Hypothalamus (tissue), 51 donors: ENCODE results near the gene PLA2G2F.
A peak's percentile ranks its signal among the peaks of the same experiment; 100 is the strongest.

Experiments used
- DNase-seq, 51 donors: peaks; one replicate each; lab custom pipeline; 2025; lab: John Stamatoyannopoulos, UW

Gene PLA2G2F

DNA sequence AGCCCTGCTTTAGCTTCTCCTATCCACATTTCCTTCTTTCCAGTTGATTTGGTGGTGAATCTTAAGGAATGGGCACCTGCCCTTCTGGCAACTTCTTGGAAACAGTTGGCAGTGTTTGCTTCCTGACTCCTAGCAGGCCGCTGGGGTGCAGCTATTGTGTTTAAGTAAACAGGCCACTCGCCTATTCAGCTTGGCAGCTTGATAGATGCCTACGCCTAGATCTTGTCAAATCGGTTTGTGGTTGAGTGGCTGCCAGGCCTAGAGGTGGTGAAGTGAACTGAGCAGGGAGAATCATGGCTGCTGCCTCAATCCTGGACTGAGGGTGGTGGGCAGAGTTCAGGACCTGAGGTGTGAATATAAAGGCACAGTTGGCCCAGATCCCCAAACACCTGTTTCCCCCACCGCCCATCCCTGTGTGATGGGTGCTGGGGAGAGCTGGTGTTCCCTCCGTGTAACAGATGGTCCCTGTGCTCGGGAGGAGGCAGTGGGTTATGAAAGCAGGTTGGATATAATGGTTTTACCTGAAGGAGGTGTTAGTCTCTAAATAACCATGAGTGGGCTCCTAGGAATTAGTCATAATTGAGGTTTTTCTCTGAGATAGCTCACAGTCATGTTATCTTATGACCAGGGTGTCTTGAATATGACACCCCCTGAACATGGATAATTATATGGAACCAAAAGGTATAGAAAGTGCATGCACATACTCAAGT lies 48.1 kb downstream of the PLA2G2F start:
- DNase-seq: peak in 2 of 51 donors; percentile 26 to 73

DNA sequence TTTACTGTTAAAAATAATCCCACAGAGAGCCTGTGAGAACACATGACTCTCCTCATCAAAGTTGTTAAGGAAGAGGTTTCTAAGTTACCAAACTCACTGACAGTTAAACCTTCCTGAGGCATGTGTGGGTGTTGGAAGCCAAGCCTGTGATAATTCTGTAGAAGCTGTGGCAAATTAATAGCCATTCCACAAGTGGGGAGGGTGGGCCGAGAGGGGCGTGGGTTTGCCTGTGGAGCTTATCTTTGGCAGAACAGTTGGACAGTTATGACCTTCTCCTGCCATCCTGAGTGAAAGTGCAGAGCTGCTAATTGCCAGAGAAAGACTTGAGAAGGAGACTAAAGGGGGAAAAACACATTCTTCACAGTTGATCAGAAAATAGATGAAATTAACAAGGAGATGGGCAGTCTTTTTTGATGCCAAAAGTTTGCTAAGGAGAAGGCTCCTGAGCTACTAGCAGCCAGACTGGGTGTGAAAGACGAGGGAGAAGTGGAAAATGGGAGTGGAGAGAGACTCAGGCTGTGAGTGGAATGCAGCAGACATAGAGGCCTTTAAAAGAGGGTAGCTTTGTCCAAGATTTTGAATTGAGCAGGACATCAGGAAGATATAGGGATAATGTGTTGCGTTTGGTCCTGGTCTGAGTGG lies 48.8 kb downstream of the PLA2G2F start:
- peak in 1 of 51 donors; percentile 73 for DNase-seq

DNA sequence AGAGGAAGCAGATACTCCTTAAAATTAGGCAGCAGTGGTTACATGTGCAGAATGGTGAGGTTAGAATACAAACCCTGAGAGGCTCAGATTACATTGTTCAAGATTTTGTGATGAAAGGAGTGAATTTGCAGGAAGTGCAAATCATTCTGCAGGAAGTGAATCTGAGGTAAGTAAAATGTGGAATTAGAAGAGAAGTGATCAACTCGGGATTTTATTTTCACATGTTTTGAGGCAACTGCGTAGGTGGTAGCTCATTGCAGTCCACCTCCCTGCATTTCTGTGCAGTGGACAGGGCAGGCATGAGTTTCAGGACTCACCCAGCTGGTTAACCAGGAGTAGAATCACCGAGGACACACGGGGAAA lies 49.3 kb downstream of the PLA2G2F start:
- no peak for DNase-seq

DNA sequence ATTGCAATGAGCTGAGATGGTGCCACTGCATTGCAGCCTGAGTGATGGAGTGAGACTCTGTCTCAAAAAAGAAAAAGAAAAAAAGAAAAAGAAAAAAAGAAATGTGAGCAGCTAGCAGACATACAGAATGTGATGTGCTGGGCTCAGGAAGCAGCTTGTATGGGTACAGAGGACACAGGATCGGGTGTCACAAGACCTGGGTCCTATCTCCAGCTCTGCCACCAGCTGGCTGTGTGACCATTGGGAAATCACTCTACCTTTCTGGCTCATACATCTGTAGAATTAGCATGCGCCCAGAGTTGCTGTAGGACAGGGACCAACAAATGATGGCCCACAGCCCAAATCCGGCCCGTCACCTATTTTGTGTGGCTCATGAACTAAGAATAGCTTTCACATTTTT lies 50.5 kb downstream of the PLA2G2F start:
- DNase-seq: no peak

DNA sequence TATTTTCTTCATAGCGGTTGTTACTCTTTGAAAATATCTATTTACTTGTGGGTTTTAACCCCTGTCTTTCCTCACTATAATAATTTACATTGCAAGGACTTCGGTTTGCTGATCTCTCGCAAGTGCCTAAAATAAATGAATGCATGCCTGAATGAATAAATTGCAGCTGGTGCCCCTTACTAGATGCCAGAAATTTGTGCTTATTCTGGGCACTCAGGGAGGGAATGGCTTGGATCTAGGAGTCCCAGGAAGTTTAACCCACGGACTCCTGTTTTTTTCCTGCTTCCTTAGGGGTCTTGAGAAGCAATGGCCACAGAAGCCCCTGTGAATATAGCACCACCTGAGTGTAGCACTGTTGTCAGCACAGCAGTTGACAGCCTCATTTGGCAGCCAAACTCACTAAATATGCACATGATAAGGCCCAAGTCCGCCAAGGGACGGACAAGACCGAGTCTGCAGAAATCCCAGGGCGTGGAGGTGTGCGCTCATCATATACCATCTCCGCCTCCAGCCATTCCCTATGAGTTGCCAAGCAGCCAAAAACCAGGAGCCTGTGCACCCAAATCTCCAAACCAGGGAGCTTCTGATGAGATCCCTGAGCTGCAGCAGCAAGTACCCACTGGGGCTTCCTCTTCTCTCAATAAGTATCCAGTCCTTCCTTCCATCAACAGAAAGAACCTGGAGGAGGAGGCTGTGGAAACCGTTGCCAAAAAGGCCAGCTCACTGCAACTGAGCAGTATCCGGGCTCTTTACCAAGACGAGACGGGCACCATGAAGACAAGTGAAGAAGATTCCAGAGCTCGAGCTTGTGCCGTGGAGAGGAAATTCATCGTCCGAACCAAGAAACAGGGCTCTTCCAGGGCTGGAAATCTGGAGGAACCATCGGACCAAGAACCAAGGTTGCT lies 51.4 kb downstream of the PLA2G2F start:
- DNase-seq: peak in 2 of 51 donors; percentile 25 to 31

DNA sequence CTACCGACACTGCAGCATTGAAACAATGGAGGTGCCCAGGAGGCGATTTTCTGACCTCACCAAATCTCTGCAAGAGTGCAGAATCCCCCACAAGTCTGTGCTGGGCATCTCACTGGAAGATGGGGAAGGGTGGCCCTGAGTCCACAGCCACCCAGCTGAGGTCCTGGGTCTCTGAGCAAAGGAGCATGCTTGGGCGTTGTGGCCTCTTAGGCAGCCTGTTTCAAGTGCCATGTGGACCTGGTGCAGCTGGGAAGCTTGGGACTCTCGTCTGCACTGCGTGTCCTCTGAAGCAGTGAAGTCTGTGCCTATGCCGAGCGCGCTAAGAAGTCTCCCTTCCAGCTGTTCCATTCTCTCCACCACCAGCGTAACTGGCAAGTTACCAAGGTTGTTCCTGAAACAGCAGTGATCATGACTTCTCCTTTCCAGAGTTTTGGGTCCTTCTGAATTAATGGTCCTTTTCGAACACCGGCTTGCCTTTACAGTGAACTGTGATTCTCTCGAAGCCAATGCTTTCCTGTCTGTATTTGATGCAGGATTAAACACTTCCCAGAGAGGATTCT lies 52.2 kb downstream of the PLA2G2F start:
- no peak for DNase-seq

DNA sequence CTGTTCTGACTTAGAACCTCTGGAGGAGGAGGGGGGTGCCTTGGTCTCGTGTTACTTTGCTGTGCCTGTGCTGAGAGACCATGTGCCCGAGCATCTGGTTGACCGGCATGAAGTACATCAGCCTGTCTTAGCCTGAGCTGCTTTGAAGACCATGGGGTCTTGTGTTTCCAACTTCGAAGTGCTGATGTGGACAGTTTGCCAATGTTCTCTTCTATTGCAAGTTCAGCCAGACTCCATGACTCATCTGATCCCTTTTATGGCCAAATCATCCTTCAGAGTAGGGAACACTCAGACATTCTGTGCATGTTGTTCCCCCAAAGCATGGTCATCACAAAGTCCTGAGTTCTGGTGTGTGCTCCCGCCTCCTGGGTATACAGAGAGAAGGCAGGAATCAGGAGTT lies 53.2 kb downstream of the PLA2G2F start:
- DNase-seq: no peak

DNA sequence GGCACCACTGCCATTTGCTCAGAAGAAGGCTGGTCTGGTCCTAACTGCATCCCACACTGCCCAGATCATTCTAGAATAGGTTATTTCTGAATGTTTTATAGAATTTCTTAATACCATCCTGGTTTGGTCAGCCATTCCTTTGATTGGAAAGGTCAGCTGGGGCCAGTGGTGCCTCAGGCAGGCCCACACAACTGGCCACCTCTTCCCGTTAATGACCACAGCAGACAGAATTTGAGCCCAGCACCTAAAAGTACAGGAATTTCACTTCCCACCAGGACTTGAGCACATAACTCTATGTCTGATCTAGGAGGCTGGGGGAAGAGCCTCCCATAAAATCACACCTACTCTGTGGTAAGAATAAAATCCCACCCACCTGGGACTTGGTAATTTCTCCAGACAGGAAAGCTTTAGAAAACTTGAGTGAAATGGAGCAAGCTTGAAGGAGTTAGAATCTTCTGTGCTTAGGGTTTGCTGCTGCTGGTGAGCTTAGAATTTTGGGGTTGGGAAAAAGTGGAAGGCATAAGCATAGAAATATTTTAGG lies 53.8 kb downstream of the PLA2G2F start:
- no peak for DNase-seq

DNA sequence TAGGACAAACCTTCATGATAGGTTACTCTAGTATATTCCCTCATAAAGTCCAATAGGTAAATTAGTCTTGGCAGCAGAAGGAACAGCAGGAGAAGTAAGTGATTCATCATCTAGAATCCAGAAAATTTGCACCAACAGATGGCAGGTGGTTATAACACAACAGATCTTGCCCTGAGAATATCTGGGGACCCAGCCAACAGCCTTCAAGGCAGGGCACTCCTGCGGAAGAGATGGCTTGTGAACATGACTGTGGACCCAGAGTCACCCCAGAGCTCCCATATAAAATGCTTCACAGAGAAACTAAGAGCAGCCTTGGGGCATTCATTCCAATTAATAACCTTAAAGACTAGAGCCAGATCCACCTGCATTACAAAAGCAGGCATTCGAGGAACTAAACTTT lies 55.1 kb downstream of the PLA2G2F start:
- DNase-seq: no peak

DNA sequence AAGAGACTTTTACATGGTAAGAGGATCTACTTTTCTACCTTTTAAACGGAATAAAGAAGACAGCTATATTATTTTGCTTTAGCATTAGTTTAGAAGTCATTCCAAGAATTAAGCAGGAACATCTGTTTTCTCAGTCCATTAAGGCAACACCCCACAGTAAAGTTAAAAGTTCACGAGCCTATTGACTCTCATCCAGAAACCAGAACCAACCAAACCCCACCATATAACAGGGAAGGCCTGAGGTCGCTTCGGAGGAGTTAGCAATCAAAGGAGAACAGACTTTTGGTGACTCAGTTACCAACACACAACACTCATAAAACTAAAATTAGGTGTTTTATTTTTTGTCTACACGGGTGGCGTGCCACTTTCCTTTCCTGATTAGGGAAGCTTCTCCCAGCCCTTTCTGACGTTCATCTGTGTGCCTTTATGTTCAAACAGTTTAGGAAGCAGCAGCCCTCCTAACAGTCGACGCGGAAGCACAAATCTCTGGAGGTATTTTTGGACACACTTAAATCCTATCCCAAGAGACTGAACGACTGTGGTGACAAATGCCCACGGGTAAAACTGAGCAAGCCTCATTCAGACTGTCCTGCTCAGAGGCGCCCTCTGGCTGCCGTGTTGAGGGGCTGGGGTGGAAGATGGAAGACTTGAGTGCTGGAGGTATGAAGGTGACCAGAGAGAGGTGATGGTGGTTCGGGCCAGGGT lies 55.8 kb downstream of the PLA2G2F start:
- DNase-seq: peak in 29 of 51 donors; percentile 5 to 60 (median 29)

DNA sequence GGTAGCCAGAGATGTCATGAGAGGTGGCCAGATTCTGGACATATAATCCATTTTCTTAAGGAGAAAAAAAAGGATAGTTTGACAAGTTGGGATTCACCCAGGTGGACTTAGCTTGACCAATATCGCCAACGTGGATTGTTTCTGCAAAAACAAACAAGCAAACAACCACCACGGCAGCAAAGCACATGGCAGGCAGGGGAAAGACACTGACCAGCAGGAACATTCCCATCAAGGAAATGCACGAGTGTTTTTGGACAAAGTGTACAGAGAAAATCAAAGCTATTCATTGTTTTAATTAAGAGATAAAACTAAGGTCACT lies 56.3 kb downstream of the PLA2G2F start:
- DNase-seq: no peak

DNA sequence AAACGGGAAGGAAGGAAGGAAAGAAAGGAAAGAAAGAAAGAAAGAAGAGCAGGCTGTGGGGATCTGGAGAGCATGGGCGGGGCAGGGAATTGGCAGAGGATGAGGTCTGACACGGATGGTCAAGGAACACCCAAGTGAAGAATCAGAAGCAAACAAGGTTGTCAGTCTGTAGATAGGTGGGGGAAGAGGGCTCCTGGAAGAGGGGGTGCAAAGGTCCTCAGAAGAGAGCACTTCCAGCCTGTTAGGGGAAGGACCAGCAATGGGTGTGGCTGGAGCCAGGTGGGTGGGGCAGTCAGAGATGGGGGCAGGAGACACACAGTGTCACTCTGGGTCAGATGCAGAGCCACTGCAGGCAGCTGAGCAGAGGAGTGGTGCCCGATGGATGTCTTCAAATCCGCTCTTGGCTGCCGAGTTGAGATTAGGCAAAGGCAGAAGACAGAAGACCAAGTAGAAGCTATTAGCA lies 58.2 kb downstream of the PLA2G2F start:
- no peak for DNase-seq

DNA sequence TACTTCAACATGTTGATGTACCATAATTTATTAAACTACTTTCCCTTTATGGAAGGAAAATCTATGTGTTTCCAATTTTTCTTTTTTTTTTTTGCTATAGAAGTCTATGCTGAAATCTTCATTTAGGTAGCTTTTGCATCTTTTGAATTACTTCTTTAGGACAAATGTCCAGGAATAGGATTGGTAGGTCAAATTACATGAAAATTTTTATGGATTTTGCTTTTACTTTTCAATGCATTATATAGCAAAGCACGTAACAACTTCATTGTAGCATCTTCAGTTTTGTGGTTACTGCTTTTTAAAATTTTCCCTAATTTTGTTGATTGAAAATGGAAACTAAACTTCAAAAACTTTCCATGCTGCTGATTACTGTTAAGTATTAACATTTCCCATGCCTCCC lies 59.2 kb downstream of the PLA2G2F start:
- DNase-seq: no peak

DNA sequence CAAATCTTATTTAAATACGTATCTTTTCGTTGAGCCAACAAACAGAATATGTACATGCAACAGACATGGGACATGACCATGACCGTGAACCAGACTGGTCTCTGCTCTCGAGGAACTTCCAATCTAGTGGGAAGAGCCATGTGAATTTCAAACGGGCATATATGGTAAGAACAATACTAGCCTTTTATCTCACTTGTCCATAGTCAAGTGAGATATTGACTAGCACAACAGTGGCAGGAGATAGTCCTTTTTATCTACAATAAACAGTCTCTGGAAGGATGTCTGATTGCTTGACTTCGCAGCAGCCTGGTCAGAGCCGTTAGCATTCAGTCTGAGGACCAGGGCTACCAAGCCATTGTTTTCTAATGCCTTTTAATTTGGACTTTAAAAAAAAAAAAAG lies 59.8 kb downstream of the PLA2G2F start:
- no peak for DNase-seq

DNA sequence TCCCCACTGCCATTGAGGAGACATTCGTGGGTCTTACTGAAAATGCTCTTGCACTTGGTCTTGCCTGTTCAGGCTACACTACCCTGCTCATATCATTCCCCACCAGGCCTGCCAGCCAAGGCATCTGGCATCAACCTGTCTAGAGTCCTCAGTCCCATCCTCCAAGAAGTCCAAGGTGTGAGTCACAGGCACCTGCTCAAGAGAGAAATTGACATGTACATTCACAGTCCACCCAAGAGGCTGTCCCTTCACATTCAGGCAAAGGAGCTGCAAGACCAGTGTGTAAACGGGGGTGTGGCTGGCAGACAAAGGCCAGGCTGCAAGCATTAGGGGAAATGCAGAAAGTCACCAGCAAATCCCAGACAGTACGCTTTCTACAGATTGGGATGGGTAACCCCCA lies 60.3 kb downstream of the PLA2G2F start:
- no peak for DNase-seq

DNA sequence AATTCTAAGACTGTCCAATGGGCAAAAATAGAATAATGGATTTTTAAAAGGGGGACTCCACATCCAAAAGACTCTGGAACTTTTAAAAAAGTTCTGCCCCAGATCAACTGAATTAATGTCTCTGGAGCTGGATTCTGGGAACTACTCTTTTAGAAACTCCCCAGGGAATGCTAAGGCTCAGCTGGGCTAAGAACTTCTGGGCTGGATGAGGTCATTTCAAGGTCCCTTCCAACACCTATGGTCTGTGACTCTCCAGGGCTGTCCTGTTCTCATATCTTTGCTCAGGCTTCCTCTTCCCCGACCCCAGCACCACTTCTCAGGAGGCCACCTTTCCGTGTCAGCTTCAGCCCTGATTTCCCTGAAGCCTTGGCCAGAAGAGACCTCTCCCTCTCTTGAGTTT lies 60.7 kb downstream of the PLA2G2F start:
- DNase-seq: no peak
